T-cell (primary cell): ENCODE data around the gene ROPN1L. TPM values are rescaled to one million over a fixed set of nuclear protein-coding genes. Genes with fewer than 3 reads are reported as not detected.

Experiments
- ATAC-seq, 4 experiments: fragments of 200-7000 bp in 3 of 4; fragments of 150-1000 bp in 1 of 4; cut with Tn5 transposase; replicated peaks in 1 of 4; 1 replicate in 3 of 4; 2 replicates in 1 of 4; pipeline ENCODE4 v1.10.0; 2021; ENCODE audit warnings: moderate library complexity in 3 of 4, mild to moderate bottlenecking in 2 of 4, moderate number of reproducible peaks in 1 of 4
- CTCF ChIA-PET, 2 donors: fragments of 300-600 bp; sonication (Branson Sonifier 250); formaldehyde crosslinking; loops; one replicate each; lab custom pipeline; 2022; ENCODE audit warnings: antibody characterized with exemption in 2 of 2; lab: Charles Lee
- POLR2A ChIA-PET, 2 donors: fragments of 300-600 bp; sonication (Branson Sonifier 250); formaldehyde crosslinking; loops; one replicate each; lab custom pipeline; 2022; ENCODE audit warnings: antibody characterized with exemption in 2 of 2; lab: Charles Lee
- DNase-seq, 35 experiments: peaks; one replicate each; pipeline versions ENCODE4 v3.0.0 to v3.0.0-alpha.2; 2013 to 2023
- H3K27ac ChIP-seq: one replicate; pipeline ENCODE4 v1.5.1; 2013; ENCODE audit warnings: low read length
- H3K27me3 ChIP-seq, 2 experiments: replicated peaks in 1 of 2; 1 replicate in 1 of 2; 2 replicates in 1 of 2; pipeline versions ENCODE4 v1.6.1 to v1.7.0; 2013; ENCODE audit warnings: low read length in 1 of 2, mixed read lengths in 1 of 2; ENCODE audit not compliant: control insufficient read depth in 2 of 2, insufficient read depth in 2 of 2; ENCODE audit errors: extremely low read depth in 1 of 2
- H3K36me3 ChIP-seq, 2 donors: 1 replicate in 1 of 2; 2 replicates in 1 of 2; pipeline versions ENCODE4 v1.6.1 to v1.7.0; 2013; ENCODE audit warnings: low read length in 1 of 2; ENCODE audit not compliant: control insufficient read depth in 2 of 2, insufficient read depth in 1 of 2; ENCODE audit errors: extremely low read depth in 1 of 2
- H3K4me1 ChIP-seq, 2 experiments: 1 replicate in 1 of 2; 2 replicates in 1 of 2; pipeline versions ENCODE4 v1.6.1 to v1.7.0; 2013; ENCODE audit warnings: low read length in 2 of 2, mixed read lengths in 1 of 2; ENCODE audit not compliant: insufficient read depth in 2 of 2, control insufficient read depth in 1 of 2; ENCODE audit errors: extremely low read depth in 1 of 2
- H3K4me3 ChIP-seq, 2 donors: 1 replicate in 1 of 2; 2 replicates in 1 of 2; pipeline versions ENCODE4 v1.5.1 to v1.7.0; 2013; ENCODE audit warnings: mild to moderate bottlenecking in 2 of 2, low read length in 1 of 2, moderate library complexity in 1 of 2; ENCODE audit not compliant: control insufficient read depth in 1 of 2; ENCODE audit errors: extremely low read depth in 1 of 2
- H3K9me3 ChIP-seq: 2 replicates; pipeline ENCODE4 v1.7.0; 2013
- H3K27ac Mint-ChIP-seq, 2 donors: one replicate each; pipeline ENCODE4 v1.8.0; 2020 to 2021; ENCODE audit warnings: mild to moderate bottlenecking in 2 of 2, mixed read lengths in 2 of 2
- H3K27me3 Mint-ChIP-seq, 2 donors: one replicate each; pipeline ENCODE4 v1.8.0; 2021 to 2022; ENCODE audit warnings: mixed read lengths in 2 of 2
- H3K36me3 Mint-ChIP-seq: one replicate; pipeline ENCODE4 v1.8.0; 2021; ENCODE audit warnings: mixed read lengths
- H3K4me1 Mint-ChIP-seq, 3 donors: one replicate each; pipeline ENCODE4 v1.8.0; 2020 to 2022; ENCODE audit warnings: mixed read lengths in 3 of 3, mild to moderate bottlenecking in 1 of 3
- H3K4me3 Mint-ChIP-seq, 3 donors: one replicate each; pipeline ENCODE4 v1.8.0; 2020 to 2022; ENCODE audit warnings: mild to moderate bottlenecking in 3 of 3, mixed read lengths in 3 of 3, moderate library complexity in 3 of 3
- H3K9me3 Mint-ChIP-seq, 3 donors: one replicate each; pipeline ENCODE4 v1.8.0; 2020 to 2022; ENCODE audit warnings: mixed read lengths in 3 of 3
- WGBS: methylation state at CpG from one replicate; pipeline ENCODE4 v1.1.5; 2013; ENCODE audit warnings: missing lambda C conversion rate; ENCODE audit not compliant: insufficient coverage; 5-methylcytosine and 5-hydroxymethylcytosine counted together
- total RNA-seq, 35 experiments: library from RNA in 6 of 35; stranded (reverse) in 6 of 35; fragments of 120-200 nt in 1 of 35; gene quantifications; one replicate each; pipeline versions ENCODE4 v1.2.1 to v1.2.4 and lab custom pipeline; 2013 to 2026

ROPN1L gene
- total RNA-seq, 5 donors from 2014 or later (not counting 1 experiment from before 2014, with no cell fraction given), result 0.61 to 1.5 (median 0.95) TPM

DNA sequence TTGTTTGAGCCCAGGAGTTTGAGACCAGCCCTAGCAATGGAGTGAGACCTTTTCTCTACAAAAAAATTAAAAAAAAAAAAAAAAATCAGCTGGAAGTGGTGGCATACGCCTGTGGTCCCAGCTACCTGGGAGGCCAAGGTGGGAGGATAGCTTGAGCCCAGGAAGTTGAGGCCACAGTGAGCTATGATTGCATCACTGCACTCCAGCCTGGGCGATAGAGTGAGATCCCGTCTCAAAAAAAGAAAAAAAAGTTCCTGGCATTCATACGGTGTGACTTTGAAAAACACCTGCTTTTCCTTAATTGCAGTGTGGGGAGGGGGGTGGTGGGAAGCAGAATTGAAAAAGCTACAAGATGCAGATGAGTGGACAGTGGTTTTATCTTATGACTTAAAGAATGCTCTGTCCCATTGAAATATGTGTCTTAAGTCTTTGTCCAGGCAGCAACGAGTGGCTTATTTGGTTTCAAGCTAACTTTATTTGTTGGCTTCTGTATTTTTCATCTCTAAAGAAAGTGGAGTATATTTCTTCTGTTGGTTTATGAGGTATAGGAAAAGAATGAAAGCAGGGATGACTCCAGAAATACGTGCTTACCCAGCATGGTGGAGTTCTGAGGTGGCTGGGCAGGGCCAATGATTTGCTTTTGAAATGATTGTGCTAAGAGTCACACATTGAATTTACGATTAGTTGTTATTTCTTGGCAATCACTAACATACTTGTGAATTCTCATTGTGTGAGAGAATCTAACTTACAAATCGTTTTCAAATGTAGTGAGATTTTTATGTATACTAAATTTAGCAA is 27.8 kb downstream of the ROPN1L start:
- H3K27ac Mint-ChIP-seq, result no peak overlapping the region
- POLR2A ChIA-PET, result no interaction called here

DNA sequence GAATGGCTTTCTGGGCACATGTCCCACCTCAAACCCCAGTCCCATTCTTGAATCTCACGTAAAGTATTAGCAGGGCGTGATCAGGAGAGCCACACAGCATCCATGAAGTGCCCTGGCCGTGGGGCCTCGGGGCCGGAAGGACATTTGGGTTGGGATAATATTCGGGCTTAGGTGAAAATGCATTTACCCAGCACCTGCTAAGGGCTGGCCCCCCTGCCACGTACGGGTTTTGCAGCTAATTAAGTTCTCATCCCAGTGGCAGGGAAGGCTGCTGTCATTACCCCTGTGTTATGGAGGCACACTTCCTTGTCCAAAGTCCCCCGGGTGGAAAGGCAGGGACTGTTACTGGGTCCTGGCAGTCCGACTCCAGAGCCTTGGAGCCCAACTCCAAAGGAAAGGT is 29.0 kb downstream of the ROPN1L start:
- H3K9me3 Mint-ChIP-seq, result peaks cover 0 to 5% (median 4%) of the 10 kb centered on the region in 3 donors
- WGBS, result 91% methylated on average over 3 of the region's 10 CpGs
- POLR2A ChIA-PET, result no interaction called here
- no peak overlapping the region for H3K27ac ChIP-seq
- no peak for DNase-seq
- peaks cover 4 to 7% (median 5%) of the 10 kb centered on the region in 3 donors for H3K4me1 Mint-ChIP-seq
- no peaks in the 10 kb centered on the region for H3K36me3 ChIP-seq
- H3K4me3 Mint-ChIP-seq, result no peak overlapping the region
- H3K27me3 Mint-ChIP-seq, result no peaks in the 10 kb centered on the region
- peaks cover 3% of the 10 kb centered on the region for H3K36me3 Mint-ChIP-seq
- CTCF ChIA-PET, result no interaction called here
- no peak overlapping the region for H3K27ac Mint-ChIP-seq
- no peak overlapping the region for H3K4me3 ChIP-seq
- no peak for ATAC-seq
- H3K9me3 ChIP-seq, result no peaks in the 10 kb centered on the region
- peaks cover 0 to 18% of the 10 kb centered on the region in 2 experiments for H3K27me3 ChIP-seq
- H3K4me1 ChIP-seq, result no peaks in the 10 kb centered on the region

More for the DNA sequence above, 27.8 kb downstream of the ROPN1L start:
- H3K36me3 Mint-ChIP-seq, result peaks cover 4% of the 10 kb centered on the region
- WGBS, result 89% methylated on average over 5 of the region's 8 CpGs
- no peaks in the 10 kb centered on the region for H3K9me3 ChIP-seq
- DNase-seq (no peak), ATAC-seq (no peak)
- H3K27me3 ChIP-seq, result peaks cover 0 to 18% of the 10 kb centered on the region in 2 experiments
- no peaks in the 10 kb centered on the region for H3K9me3 Mint-ChIP-seq
- H3K4me1 Mint-ChIP-seq, result peaks cover 4 to 7% (median 5%) of the 10 kb centered on the region in 3 donors
- peaks cover 0 to under 1% of the 10 kb centered on the region in 2 donors for H3K27me3 Mint-ChIP-seq
- no peak overlapping the region for H3K4me3 Mint-ChIP-seq
- no peak overlapping the region for H3K27ac ChIP-seq
- CTCF ChIA-PET, result interaction anchor here in 1 of 2 donors (0.6 kb wide), 1 partner anchor 159 kb away, joined by 3 read pairs; no protein-coding TSS in a partner anchor
- H3K4me3 ChIP-seq, result no peak overlapping the region
- H3K4me1 ChIP-seq, result no peaks in the 10 kb centered on the region
- H3K36me3 ChIP-seq, result no peaks in the 10 kb centered on the region

DNA sequence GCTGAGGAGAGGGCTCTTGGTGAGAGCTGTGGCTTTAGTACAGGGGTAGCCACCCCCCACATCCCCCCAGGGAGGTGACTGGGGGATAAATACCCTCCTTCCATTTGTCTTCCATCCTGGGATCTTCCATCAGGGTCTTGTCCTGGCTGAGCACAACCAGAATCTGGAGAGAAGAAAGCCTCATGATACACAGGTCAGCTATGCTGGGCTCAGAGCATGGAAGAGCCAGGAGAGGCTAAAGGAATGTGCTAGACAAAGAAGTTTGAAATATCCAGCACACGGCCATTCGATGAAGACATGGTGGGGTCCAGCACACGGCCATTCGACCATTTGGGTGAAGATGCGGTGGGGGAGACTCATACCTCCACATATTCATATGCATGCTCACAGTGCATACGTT is 30.0 kb downstream of the ROPN1L start:
- Histone ChIP-seq H3K4me3 (no peak overlapping the region), H3K9me3 (no peaks in the 10 kb centered on the region), H3K36me3 (no peaks in the 10 kb centered on the region), H3K27me3 (peaks cover 0 to 12% of the 10 kb centered on the region in 2 experiments), H3K27ac (no peak overlapping the region), H3K4me1 (no peaks in the 10 kb centered on the region)
- Mint-ChIP-seq H3K36me3 (peaks cover 3% of the 10 kb centered on the region), H3K4me1 (peaks cover 4 to 7% (median 5%) of the 10 kb centered on the region in 3 donors), H3K27ac (no peak overlapping the region), H3K4me3 (no peak overlapping the region), H3K9me3 (peaks cover 0 to 13% (median 4%) of the 10 kb centered on the region in 3 donors), H3K27me3 (no peaks in the 10 kb centered on the region)
- ChIA-PET CTCF (no interaction called here), POLR2A (no interaction called here)
- no peak for DNase-seq
- no CpG with 5 or more reads among the region's 6 CpGs for WGBS
- no peak for ATAC-seq

DNA sequence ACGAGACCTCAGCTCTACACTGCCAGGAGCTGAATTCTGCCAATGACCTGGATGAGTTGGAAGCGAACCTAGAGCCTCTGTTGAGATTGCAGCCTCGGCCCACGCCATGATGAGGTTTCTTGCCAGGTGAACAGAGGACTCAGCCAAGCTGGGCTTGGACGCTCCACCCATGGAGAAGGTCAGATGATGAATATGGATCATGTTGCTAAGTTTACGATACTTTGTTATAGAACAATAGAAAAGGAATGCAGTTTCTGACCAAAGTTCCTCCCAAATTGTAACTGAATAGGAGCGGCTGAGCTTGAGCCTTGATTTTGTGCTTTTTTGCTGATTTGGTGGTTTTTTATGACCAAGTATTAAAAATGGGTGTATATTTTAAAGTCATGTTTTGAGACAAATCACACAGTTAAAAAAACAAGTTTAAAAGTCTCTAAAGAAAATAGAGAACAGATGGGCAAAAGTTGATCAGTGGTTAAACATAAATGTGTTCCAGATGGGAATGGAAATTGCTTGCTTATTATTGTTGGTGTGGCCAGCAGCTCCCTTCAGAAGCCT is 32.9 kb downstream of the ROPN1L start:
- Mint-ChIP-seq H3K36me3 (peaks cover 3% of the 10 kb centered on the region), H3K27ac (no peak overlapping the region), H3K9me3 (peaks cover 0 to 13% (median 4%) of the 10 kb centered on the region in 3 donors), H3K4me1 (no peaks in the 10 kb centered on the region), H3K4me3 (no peak overlapping the region), H3K27me3 (peaks cover 0 to 4% of the 10 kb centered on the region in 2 donors)
- Histone ChIP-seq H3K27me3 (peaks cover 0 to 21% of the 10 kb centered on the region in 2 experiments), H3K27ac (no peak overlapping the region), H3K36me3 (no peaks in the 10 kb centered on the region), H3K9me3 (no peaks in the 10 kb centered on the region), H3K4me1 (no peaks in the 10 kb centered on the region), H3K4me3 (no peak overlapping the region)
- ChIA-PET POLR2A (no interaction called here), CTCF (no interaction called here)
- DNase-seq (no peak), ATAC-seq (no peak)
- 79% methylated on average over 6 of the region's 7 CpGs for WGBS

DNA sequence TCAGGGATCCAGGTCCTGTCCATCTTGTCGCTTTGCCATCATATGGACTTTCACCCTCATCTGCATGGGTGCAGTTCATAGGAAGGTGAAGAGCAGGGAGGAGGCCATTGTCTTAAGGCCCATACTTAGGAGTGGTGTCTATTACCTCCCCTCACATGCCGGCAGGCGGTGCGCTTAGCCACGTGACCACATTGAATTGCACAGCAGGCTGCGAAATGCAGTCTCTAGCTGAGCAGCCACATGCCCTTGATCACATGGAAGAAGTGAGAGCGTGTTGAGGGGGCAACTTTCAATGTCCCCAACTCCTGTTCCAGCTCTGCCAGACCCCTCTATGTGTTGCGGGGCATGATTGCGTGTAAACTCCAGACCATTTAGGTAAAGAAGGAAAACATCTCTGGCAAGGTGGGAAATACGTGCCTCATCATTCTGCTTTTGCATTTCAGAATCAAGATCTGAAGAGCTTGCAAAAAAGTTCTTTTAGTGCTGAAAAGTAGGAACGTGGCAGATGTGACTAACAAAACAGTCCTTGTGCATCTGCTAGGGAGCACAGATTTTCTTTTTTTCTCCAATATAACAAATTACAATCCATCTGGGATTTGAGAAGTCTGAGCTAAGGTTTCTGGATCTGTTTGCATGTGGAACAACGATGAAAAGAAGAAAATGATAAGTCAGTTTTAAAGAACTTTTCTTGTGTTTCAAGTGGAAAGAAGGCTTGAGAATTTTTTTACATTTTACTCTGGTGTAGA is 34.4 kb downstream of the ROPN1L start:
- H3K36me3 ChIP-seq, result no peaks in the 10 kb centered on the region
- Mint-ChIP-seq H3K36me3 (peaks cover 3% of the 10 kb centered on the region), H3K4me1 (no peaks in the 10 kb centered on the region), H3K4me3 (no peak overlapping the region), H3K27me3 (peaks cover 0 to 4% of the 10 kb centered on the region in 2 donors), H3K9me3 (peaks cover 0 to 13% (median 4%) of the 10 kb centered on the region in 3 donors), H3K27ac (no peak overlapping the region)
- H3K27ac ChIP-seq, result no peak overlapping the region
- ChIA-PET CTCF (interaction anchor here in 1 of 2 donors (0.6 kb wide), 1 partner anchor 86 kb away, joined by 4 read pairs; no protein-coding TSS in a partner anchor), POLR2A (no interaction called here)
- no peak for ATAC-seq
- no peaks in the 10 kb centered on the region for H3K4me1 ChIP-seq
- peaks cover 0 to 14% of the 10 kb centered on the region in 2 experiments for H3K27me3 ChIP-seq
- no peak overlapping the region for H3K4me3 ChIP-seq
- 89% methylated on average over 3 of the region's 12 CpGs for WGBS
- no peak for DNase-seq
- no peaks in the 10 kb centered on the region for H3K9me3 ChIP-seq

DNA sequence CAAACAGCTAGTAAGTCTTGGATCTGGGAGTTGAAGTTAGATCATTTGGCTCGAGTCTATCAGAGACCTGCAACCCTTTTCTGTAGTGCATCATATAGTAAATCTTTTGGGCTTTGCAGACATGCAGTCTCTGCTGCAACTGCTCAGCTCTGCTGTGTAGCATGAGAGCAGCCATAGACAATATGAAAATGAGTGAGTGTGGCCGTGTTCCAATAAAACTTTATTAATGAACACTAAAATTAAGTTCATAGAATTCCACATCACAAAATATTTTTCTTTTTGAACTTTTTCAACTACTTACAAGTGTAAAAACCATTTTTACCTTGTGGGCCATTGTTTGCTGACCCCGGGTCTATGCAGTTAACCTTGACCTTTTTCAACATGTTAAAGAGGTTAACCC is 35.2 kb downstream of the ROPN1L start:
- whole genome bisulfite sequencing, result 83% methylated on average over 2 of the region's 3 CpGs
- H3K4me3 ChIP-seq, result no peak overlapping the region
- H3K27ac ChIP-seq, result no peak overlapping the region
- no peaks in the 10 kb centered on the region for H3K36me3 ChIP-seq
- peaks cover 0 to 4% of the 10 kb centered on the region in 2 donors for H3K27me3 Mint-ChIP-seq
- H3K27me3 ChIP-seq, result peaks cover 0 to 19% of the 10 kb centered on the region in 2 experiments
- POLR2A ChIA-PET, result no interaction called here
- no peak overlapping the region for H3K27ac Mint-ChIP-seq
- no peaks in the 10 kb centered on the region for H3K4me1 ChIP-seq
- no peaks in the 10 kb centered on the region for H3K9me3 ChIP-seq
- H3K36me3 Mint-ChIP-seq, result peaks cover 3% of the 10 kb centered on the region
- no peaks in the 10 kb centered on the region for H3K4me1 Mint-ChIP-seq
- CTCF ChIA-PET, result interaction anchor here in 1 of 2 donors (0.6 kb wide), 1 partner anchor 85 kb away, joined by 4 read pairs; no protein-coding TSS in a partner anchor
- no peak for ATAC-seq
- peaks cover 0 to 13% (median 4%) of the 10 kb centered on the region in 3 donors for H3K9me3 Mint-ChIP-seq
- no peak overlapping the region for H3K4me3 Mint-ChIP-seq
- no peak for DNase-seq
